HG03064 (cell line): ENCODE measurements around the gene STING1.

ENCODE experiments used
- ATAC-seq: cut with Tn5 transposase; IDR thresholded peaks from one replicate; pipeline ENCODE4 v1.9.1; 2021; ENCODE audit warnings: low read depth; ENCODE audit not compliant: unreplicated experiment

Gene STING1

DNA sequence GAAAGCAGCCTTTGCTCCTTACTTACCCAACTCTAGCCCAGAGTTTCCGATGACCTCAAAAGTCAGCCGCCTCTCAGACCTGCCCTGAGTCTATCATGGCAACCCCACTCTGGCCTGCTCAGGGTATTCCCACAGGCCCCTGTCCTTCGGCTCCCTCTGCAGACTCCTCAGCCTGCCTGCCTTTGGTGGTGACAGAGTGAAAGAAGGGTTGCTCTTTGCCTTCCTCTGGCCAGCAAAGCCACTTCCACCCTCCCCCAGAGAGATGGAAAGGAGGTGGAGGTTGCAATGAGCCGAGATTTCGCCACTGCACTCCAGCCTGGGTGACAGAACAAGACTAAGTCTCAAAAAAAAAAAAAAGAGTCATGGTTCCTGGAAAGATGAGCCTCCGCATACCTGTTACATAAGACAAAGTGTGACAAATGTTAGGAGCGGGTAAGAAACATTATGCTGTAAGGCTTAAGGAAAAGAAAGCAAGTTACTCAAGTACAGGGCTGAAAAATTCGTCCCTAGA, 14.1 kb downstream of the STING1 start:
- ATAC-seq: no peak

DNA sequence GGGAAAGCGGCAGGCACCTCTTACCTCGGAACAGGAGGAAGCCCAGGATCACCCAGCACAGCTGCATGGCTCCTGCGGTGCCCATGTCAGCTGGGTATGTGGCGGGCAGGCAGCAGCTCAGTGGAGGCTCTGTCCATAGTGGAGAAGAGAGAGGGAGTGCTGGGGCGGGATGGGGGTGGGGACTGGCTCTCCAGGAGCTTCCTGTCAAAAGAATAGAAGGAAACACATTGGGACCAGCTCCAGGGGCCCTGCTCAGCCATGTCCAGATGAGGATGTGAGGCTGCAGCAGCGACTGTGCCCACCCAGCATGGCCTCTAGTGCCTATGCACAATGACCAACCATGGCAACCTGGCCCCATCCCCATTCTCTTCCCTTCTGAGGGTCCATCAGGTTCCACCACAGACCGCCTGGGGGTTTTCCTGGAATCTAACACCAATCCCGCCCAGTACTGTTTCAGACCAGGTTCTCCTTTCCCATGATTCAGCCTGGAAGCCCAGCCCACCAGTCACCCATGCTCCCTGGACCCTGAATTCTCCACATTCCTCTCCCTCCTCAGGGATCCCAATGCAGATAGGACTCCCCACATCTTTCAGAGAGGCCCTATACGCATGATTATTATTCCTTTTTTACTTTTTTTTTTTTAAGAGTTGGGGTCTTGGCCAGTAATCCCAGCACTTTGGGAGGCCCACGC, 19.8 kb downstream of the STING1 start, which contains the start of gene ECSCR:
TSS of gene ECSCR (minus strand) at position 158 of the 691 bp plus-strand sequence. CDS start at position 85, 73 bp downstream.
- no peak for ATAC-seq

DNA sequence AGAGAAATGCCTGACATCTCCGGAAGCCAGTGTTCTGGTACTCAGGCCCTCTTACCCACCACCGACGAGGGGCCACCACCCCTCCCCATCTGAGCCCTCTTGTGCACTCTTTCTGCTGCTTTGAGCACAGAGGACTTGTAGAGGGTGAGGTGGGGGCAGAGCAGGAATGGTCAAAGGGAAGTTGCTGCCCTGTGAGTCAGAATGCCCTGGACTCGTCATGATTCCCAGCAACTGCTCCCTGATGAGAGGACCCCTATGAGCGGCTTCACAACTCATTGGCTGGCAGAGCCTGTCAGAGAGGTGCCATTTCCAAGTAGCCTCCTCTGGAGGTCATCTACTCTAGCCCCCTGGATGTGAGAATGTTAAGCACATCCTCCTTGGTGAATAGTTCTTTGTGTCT, 20.9 kb downstream of the STING1 start:
- ATAC-seq: no peak

DNA sequence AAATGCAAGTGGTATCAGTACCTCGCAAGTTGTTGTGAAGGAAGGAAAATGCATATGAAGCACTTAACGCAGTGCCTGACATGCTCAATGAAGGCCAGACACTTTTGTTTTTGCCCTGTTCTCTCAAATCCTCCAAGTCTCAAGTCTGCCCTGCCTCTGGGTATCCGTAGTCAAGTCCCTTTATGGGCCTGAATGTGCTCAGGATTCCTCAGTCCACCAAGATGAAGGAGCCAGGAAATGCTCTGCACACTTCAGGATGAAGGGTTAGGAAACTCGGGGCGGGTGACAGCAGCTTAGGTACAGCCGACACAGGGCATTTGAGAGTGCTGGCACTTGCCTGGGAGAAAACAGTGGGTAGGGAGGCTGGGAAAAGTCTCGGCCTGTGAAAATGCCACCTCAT, 21.4 kb downstream of the STING1 start:
- no peak for ATAC-seq

DNA sequence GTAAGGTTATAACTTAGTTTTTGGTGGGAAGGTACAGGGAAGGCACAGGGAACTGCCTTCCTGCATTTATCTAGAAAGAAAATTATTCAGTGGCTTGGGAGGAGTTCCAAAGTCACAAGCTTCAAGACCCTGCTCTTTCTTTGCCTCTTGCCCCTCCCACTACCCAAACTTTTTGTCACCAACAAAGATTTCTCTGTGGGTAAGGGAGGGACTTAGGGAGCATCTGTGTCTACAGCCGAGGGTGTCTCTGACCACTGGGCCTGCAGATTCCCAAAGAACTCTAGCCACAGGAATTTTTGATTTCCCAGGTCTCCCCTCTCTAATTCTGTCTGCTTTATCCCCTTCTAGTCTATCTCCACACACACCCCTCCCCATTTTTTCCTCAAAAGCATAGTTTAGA, 22.1 kb downstream of the STING1 start:
- ATAC-seq: no peak

DNA sequence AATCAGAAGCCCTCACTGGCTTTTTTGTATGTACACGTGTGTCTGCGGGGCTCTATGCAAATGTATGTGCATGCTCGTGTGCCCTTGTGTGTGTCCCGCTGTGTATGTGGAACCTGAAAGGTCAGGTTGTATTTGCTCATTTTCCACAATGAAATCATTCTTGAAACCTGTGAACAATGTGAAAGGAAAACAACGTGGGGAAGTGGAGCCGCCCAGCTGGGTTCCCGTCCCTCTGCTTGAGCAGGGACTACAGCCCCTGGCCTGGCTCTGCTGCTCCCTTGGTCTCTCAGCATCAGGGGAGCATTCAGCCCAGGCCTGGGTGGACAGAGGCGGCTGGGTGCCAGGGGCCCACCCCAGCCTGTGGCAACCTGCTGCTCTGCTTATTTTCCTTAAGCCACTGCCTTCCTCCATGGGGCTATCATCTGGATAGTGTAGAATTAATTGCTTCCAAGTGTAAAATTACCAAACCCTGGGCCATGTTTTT, 23.1 kb downstream of the STING1 start:
- ATAC-seq: no peak

DNA sequence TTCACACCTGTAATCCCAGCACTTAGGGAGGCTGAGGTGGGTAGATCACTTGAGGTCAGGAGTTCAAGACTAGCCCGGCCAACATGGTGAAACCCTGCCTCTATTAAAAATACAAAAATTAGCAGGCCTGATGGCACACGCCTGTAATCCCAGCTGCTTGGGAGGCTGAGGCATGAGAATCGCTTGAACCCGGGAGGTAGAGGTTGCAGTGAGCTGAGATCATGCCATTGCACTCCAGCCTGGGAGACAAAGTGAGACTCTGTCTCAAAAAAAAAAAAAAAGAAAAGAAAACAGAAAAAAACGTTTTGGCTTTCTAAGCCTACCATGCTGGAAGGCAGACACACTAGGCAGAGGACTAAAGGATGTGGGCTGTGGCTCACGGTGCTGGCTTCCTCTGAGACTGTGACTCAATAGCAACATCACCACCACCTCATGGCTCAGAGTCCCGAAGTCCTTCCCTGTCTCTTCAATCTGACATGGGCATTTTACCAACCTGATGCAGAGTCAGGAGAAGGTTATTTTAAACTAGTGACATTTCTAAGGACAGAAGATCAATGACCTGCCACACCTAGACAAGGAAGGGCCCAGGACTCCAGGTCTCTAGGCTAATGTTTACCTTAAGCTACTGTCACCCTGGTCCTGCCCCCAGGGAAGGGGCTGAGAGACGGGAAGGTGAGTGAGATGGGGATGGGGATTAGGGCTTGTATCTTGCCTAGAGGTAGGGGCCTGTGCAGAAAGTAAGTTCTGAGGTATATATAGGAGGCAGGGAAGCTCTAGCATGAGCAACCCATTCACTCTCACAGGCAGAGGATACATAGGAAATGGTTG, 23.8 kb downstream of the STING1 start:
- peak; percentile 61 for ATAC-seq

DNA sequence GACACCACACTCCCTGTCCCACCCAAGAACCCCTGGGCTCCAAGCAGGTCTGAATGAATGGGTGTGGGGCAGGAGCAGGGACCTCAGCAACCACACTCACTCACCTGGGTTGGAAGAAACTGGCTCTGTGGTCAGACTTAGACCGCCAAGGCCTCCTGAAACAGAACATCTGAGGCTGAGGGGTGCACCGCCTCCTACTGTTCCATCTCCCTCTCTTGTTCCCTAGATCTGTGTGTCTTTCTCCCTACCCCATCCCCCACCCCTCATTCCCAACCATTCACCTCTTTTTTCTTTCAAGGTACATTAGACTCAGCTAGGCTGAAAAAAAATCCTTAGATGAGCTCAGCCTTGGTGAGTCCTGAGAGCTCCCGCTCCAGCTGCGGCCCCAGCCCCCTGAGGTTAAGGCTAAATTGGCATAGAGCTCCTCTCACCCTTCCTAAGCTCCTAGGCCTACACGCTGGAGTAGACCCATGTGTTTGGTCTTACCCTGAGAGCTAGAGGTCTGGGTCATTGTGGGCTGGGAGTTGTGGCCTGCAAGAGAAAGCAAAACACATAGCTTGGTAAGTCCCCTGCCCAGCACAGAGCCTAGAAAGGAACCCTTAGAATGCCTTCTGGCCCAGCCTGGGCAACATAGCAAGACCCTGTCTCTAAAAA, 24.8 kb downstream of the STING1 start:
- ATAC-seq: no peak

DNA sequence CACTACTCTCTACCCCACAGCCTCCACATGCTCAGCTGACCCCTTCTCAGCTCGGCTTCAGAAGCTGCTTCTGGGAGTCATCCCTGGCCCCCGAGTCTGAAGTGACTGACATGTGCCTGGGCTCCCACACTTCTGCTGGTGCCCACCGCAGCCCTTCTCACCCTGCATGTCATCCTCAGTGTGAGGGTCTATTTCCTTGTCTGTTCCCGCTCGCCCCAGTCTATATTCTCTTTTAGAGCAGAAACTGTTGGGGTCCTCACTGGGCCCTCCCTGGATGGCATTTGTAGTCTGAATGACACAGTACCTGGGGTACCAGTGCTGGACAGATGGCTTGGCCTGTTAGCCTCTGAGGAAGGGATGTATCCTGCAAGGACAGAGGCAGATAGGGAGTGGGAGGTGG, 25.3 kb downstream of the STING1 start:
- no peak for ATAC-seq

DNA sequence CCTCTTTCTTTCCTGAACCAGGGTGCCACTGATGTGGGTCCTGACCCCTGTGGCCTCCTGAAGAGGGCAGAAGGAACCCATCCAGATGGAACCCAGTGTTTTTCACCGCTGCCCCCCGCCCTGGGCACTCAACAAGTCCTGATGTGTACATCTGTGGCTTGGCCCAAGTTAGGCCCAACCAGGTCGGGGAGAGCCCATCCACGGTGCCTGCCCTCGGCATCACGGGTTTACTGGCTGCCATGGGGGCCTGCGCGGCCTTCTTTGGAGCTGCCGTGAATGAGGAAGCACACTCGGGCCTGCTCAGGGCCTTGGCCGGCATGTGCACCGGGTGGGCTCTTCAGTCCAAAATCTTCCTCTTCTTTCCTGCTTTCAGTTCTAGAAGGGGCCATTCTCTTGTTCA, 25.8 kb downstream of the STING1 start:
- no peak for ATAC-seq

DNA sequence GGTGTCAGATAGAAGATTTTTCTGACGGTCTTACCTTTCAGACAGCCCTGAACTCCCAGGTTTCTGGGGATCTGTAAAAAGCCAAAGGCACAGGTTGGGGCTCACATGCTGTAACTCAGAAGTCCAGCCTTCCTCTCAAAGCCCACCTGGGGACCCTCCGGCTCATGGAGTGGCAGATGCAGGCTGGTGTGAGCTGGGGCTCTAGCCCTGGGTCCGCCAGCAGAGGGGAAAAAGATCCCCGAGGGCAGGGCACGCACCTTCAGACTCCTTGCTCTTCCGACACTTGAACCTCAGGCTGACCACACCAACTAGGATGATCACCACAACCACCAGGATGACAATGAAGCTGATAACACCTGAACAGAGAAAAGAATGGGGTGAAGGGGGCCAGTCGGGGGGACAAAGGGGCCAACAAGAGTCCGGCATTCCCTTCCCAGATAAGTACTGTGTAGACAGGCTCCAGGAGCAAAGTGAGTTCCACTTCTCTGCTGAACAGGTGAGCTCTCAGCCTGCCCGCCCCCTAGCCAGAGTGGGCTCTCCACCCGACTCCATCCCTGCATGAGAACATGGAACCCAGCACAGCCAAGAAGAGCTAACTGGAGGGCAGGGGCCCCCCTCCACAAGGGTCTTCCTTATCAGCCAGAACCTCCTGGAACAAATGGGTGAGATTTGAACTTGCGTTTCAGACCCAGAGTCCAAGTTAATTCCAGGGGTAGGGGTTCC, 27.8 kb downstream of the STING1 start:
- no peak for ATAC-seq

DNA sequence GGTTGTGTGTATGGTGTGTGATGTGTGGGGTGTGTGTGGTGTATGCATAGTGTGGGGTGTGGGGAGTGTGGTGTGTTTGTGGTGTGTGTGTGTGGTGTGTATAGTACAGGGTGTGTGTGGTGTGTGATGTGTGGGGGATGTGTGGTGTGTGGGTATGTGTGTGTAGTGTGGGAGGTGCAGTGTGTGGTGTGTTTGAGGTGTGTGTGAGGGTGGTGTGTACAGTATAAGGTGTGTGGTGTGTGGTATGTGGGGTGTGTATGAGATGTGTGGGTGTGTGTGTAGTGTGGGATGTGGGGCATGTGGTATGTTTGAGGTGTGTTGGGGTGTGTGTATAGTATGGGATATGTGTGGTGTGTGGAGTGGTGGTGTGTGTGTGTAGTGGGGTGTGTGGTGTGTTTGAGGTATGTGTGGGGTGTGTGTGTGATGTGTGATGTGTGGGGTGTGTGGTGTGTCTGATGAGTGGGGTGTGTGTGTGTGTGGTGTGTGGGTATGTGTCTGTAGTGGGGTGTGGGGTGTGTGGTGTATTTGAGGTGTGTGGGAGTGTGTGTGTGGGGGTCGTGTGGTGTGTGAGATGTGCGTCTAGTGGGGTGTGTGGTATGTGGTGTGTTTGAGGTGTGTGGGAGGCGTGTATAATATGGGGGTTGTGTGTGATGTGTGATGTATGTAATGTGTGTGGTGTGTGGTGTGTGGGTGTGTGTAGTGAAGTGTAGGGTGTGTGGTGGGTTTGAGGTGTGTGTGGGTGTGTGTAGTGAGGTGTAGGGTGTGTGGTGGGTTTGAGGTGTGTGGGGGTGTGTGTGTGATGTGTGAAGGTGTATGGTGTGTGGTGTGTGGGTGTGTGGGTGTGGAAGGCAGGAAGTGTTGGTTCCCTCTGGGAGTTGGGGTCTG, 28.6 kb downstream of the STING1 start:
- ATAC-seq: no peak

DNA sequence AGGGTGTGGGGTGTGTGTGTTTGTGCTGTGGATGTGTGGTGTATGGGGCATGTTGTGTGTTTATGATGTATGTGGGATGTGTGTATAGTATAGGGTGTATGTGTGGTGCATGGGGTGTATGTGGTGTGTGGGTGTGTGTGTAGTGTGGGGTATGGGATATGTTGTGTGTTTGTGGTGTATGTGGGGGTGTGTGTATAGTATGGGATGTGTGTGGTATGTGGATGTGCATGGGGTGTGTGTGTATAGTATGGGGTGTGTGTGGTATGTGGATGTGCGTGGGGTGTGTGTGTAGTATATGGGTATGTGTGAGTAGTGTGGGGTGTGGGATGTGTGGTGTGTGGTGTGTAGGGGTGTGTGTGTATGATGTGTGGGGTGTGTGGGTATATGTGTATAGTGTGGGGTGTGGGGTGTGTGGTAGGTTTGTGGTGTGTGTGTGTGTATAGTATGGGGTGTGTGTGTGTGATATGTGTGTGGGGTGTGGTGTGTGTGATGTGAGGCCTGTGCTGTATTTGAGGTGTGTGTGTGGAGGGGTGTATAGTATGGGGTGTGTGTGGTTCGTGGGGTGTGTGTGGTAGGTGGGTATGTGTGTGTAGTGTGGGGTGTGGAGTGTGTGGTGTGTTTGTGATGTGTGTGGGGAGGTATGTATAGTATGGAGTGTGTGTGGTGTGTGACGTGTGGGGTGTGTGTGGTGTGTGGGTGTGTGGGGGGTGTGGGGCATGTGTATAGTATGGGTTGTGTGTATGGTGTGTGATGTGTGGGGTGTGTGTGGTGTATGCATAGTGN, 30.5 kb downstream of the STING1 start:
- no peak for ATAC-seq

DNA sequence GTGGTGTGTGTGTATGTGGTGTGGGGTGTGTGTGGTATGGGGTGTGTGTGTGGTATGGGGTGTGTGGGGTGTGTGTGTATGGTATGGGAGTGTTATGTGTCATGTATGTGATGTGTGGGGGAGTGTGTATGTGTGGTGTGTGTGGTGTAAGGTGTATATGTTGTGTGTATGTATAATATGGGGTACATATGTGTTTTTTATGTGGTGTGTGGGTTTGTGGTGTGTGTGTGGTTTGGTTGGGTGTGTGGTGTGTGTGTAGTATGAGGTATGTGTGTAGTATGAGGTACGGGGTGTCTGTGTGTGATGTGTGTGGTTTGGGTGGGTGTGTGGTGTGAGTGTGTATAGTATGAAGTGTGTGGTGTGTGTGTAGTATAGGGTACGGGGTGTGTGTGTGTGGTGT, 31.4 kb downstream of the STING1 start:
- no peak for ATAC-seq

DNA sequence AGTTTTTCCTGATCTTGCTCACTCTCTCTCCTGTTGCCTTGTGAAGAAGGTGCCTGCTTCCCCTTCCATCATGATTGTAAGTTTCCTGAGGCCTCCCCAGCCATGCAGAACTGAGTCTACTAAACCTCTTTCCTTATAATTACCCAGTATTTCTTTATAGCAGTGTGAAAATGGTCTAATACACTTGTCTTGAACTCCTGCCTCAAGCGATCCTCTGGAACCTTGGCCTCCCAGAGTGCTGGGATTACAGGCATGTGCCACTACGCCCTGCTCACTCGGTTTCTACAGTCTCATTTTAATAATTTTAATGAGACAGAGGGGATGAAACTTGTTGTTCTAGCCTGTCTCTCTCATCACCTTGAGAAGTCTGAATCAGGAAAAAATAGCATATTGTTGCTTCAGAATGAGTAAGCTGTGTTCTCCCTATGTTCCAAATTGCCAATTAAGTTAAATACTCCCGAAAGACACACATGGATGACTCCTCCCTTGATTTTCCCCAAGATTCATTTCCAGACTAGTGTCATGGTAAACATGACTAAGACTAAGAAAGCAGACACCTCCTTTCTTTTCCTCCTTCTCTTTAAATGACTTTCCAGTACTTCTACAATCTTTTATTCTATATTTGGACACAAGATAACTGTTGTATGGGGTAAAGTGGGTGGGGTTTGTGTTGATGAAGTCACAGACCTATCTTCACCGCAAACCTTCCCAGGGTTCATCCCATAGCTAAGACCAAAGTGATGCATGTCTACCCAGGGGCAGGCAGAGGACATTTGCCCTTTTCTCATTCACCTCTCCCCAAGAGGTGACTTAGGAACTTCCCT, 35.4 kb downstream of the STING1 start:
- ATAC-seq: no peak

DNA sequence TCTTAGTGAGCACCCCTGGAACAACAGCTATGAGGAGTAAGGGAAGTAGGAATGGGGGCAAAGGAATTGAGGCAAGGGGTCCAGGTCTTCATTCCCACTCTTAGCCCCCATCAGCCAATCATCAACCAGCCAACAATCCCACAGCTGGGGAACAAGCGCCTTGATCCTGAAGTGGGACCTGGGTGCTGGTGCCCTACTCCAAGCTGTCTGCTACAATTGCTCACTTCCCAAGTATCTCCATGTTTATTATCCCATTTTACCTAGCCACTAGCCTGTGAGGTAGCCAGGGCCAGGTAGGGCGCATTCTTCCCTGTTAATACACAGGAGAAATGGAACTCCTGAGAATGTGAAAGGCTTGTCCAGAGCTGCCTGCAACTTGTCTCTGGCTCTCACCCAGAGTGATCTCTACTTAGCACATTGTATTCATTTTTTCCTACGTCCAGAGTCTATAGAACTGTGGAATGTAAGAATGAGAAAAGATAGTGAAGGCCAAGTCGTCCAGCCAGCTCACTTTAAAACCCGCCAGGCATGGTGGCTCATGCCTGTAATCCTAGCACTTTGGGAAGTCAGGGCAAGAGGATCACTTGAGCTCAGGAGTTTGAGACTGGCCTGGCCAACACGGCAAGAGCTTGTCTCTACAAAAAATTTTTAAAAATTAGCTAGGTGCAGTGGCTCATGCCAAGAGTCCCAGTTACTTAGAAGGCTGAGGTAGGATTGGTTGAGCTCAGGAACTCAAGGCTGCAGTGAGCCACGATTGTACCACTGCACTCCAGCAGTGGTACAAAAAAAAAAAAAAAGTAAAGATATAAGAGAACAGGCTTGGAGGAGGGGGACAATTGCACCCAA, 37.0 kb downstream of the STING1 start:
- no peak for ATAC-seq

DNA sequence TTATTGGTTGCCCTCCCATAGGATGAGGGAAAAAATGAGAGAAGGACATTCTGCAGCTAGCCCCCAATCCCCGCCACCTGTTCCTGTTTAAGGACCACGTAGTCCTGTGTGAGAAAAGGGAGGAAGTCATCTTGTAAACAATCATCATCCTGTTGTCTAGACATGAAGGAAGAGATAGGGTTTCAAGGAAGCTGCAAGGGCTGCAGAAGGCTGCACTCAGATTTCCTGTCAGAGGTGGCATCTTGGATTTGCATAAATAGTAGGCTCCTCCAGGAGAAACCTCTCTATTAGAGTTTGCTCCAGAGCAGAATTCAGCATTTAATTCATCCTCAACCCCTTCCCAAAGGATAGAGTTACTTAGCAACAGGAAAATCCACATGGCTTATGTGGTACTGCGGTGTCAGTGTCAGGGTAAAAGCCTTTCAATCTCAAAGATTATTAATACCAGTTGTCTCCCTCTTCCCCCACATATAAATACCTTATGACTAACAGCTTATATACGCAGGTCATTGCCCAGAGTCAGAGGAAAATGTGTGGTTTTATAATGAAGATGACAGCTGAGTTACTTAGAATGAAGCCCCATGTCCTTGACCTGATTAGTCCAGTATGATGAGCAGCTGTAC, 38.6 kb downstream of the STING1 start:
- ATAC-seq: no peak
